EL (cell line): ENCODE data around the gene GATA6.
A peak's percentile ranks its signal among the peaks of the same experiment; 100 is the strongest.

Source experiments
- DNase-seq: peaks from one replicate; pipeline ENCODE4 v3.0.0-alpha.2; 2016

GATA6 gene

GRCh38 chr18:22167091-22167470, 2.3 kb upstream of the GATA6 start:
- no peak for DNase-seq

DNA sequence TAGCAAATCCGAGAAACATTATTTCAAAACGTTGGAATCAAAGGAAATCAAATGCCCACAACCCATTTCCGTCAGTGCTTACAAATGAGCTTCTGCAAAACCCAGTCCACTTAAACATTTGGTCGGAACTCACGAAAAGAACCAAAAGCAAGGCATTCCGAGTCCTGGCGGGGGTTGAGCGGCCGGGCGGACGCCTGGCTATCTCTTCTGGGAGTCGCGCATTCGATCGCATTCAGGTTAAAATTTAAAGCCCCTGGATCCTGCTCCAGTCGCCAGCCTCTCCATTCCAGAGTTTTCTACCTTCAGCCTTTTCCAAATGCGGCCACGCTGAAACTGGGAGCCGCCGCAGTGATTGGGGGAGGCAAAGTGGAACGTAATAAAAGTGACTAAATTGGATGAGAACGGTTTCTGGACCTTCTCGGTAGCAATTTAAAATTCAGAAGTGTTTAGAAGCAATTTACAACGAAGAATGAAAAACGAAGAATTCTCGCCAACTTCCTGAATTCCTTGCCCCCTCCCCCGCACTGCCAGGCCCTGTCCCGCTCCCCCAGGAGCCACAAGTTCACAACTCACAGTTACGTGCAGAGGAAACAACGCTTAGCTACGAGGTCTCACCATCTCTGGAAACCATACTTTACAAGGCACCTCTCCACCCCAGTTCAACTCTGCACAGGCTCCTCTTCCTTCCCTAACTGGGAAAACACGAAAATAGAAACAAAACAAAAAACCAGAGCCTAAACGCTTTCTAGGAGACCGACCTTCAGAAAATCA, 1.7 kb upstream of the GATA6 start:
- peak; percentile 31 for DNase-seq

GRCh38 chr18:22168360-22168921, 948 bp upstream of the GATA6 start:
- DNase-seq: peak; percentile 33

DNA sequence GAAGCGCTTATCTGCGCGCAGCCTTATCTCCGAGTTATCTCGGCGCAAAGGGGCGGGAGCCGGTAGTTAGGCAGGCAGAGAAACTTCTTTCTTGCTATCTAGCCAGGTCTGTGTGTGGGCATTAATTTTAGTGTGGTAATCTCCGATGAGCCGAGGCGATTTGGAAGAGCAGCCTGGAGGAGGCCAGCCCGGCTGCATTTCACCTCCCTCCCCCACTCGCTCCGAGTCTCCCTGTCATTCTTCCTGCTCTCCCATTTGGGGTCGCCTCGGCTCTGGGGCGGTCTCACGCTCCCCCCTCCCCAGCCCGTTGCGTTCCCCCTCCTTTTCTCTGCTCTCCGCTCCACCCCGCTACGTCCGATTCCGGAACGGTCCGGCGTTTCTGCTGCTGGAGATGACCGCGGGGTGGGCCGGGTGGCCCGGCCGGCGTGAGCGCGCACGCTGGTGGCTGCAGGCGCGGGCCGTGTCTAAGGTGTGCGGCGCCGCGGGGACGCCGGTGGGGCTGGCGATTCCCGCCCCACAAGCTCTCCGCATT, 566 bp downstream of the GATA6 start:
- no peak for DNase-seq

- peak; percentile 80 for DNase-seq
Measured at GRCh38 chr18:22170421-22171257, 1.2 kb downstream of the GATA6 start.

DNA sequence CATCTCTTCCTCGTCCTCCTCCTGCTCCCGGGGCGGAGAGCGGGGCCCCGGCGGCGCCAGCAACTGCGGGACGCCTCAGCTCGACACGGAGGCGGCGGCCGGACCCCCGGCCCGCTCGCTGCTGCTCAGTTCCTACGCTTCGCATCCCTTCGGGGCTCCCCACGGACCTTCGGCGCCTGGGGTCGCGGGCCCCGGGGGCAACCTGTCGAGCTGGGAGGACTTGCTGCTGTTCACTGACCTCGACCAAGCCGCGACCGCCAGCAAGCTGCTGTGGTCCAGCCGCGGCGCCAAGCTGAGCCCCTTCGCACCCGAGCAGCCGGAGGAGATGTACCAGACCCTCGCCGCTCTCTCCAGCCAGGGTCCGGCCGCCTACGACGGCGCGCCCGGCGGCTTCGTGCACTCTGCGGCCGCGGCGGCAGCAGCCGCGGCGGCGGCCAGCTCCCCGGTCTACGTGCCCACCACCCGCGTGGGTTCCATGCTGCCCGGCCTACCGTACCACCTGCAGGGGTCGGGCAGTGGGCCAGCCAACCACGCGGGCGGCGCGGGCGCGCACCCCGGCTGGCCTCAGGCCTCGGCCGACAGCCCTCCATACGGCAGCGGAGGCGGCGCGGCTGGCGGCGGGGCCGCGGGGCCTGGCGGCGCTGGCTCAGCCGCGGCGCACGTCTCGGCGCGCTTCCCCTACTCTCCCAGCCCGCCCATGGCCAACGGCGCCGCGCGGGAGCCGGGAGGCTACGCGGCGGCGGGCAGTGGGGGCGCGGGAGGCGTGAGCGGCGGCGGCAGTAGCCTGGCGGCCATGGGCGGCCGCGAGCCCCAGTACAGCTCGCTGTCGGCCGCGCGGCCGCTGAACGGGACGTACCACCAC, 2.1 kb downstream of the GATA6 start:
- DNase-seq: no peak

GRCh38 chr18:22172120-22172582, 2.8 kb downstream of the GATA6 start:
- DNase-seq: no peak

DNA sequence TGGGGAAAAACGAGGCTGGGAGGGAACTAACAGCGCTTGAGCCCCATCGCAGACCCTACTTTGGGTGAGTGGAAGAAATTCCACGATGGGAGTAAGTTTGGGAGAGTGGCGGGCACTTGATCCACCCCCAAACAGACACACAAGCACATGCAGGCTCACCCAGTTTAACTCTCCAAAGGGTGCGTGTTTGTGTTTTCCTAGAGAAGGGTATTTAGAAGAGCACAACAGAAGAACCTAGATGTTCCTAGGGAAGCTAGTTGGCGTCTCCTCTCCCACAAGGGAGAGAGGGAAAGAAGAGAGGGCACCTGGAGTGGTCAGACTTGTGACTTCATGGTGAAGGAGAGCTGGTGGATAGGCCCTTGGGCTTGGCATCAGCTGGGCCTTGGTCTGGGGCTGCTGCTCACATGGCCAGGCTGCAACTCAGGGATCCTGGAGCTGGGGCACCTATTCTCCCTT, 3.2 kb downstream of the GATA6 start:
- DNase-seq: no peak

DNA sequence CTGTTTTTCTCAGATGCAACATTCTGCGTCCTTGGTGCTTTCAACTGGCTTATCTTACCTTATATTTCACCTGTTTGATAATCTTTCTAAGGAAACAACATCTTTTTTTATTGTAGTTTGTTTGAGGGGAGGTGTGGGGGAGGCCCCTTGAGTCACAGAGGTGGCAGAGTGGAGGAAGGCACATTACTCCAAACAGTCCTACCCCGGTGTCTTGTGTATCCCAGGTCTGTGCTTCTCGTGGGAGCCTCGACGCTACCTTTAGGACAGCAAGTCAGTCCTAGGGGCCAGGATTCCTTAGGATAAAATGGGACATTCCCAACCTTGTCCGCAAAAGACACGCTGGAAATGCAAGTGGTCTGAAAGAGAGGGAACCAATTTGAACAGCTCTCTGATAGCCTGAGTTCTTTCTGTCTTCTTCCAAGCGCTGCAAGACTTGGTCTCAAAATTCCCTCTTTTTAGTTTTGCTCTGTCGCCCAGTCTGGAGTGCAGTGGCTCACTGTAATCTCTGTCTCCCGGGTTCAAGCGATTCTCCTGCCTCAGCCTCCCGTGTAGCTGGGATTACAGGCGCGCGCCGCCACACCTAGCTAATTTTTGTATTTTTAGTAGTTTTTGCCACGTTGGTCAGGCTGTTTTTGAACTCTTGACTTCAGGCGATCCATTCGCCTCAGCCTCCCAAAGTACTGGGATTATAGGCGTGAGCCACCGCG, 4.0 kb downstream of the GATA6 start:
- no peak for DNase-seq

GRCh38 chr18:22173928-22174301, 4.5 kb downstream of the GATA6 start:
- no peak for DNase-seq

GRCh38 chr18:22174341-22175145, 5.2 kb downstream of the GATA6 start:
- DNase-seq: no peak

- no peak for DNase-seq
Measured at GRCh38 chr18:22175346-22175745, 6.0 kb downstream of the GATA6 start.

GRCh38 chr18:22176420-22177326, 7.3 kb downstream of the GATA6 start:
- DNase-seq: no peak

DNA sequence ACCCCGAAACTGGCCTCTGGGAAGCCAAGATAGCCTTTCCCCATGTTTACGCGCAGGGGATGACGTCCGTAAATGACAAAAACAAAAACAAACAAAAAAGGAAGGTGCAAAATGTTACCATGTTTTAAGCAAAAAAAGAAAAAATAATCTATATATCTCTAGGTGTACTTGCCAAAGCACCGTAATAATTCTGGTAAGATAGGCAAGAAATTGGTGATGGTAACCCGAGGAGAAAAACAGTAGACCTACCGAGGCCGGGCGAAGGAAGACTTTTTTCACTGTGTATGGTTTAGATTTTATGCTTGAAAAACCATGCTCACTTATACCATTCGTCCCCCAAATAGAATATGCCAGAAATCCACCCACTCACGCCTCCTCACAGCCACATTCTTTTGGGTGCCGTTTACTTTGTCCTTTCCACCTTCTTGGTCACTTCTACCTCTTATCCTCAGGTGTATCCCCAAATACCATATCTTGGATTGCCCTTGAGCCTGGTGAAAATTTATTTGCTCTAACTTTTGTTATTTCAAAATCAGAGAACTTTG, 8.0 kb downstream of the GATA6 start:
- no peak for DNase-seq

GRCh38 chr18:22179174-22179573, 9.8 kb downstream of the GATA6 start:
- no peak for DNase-seq

DNA sequence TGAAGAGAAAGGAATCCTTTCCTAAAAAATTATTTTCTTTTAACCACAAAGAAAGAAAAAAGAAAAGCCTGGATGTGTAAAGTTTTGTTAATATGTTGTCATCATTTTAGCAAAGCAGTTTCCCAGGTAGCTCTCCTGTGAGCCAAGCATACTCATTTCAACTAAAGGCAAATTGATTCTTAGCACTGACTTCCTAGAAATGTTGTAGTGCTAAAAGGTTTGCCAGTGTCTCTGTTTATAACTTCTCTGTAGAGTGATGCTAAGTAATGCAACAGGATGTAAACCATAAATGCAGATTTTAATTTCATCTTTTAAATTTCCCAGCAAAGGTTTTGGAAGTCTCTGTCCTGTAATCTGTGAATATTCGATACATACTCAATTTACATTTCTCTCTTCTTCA, 10.2 kb downstream of the GATA6 start:
- no peak for DNase-seq

DNA sequence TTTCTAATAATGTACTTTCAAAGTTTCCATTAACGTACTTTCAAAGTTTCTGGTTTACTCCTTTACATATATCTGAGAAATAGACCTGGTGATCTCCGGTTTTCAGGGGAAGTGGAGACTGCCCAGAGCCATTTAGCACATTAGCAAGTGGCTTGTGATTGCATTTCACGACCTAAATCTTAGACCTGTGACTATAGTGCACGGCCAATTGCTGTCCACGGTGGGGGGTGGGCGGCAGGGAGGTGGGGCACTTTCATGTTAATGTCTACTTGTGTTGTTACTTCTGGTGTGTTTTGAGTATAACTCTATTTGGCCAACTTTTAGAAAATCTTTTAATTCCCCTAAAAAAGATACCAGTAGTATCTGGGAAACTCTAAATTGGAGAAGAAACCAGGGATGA, 11.3 kb downstream of the GATA6 start:
- no peak for DNase-seq

DNA sequence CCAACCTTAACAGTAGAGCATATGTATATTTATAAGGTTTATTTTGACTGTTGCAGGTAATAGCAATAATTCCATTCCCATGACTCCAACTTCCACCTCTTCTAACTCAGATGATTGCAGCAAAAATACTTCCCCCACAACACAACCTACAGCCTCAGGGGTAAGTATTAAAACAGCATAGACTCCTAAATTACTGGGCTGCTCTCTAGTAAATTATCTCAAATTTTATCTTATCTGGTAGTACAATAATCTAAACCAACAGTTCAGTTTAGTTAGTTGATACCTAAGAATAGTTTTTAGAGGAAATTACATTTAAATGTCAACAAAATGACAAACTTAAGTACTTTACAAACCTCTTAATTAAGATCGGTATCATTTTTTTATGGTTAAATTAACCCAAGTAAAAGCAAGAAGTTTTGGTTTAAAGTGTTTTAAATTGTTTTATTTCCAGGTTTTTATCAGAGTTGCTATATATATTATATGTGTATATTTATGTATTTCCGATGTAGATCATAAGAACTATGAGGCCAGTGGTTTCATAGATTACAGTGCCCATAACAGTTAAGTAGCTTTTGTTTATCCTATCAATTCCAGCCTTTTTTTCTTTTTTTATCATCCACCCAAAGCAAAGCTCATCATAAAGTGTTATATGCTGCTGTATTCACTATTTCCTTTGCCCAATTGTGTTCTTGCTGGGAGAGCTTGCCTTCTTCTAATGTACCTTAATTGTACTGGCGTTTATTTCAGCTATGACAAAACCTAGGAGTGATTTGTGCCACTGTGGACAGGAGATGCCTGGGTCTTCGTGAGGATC, 13.7 kb downstream of the GATA6 start:
- no peak for DNase-seq
